Ascending aorta (tissue), 2 donors: ENCODE data around the gene HECW1. TPM values are rescaled to one million over a fixed set of nuclear protein-coding genes. Genes with fewer than 3 reads are reported as not detected.

Experiments
- DNase-seq, 2 donors: peaks; one replicate each; pipeline ENCODE4 v3.0.0-alpha.2; 2019; ENCODE audit warnings: low spot score in 2 of 2
- H3K27ac ChIP-seq, 2 donors: fragments of 200-600 bp; sonication (generic); one replicate each; pipeline ENCODE4 v1.5.1; 2016 to 2017; ENCODE audit warnings: mild to moderate bottlenecking in 1 of 2
- H3K27me3 ChIP-seq: fragments of 200-600 bp; sonication (generic); one replicate; pipeline ENCODE4 v1.5.1; 2017
- H3K36me3 ChIP-seq, 2 donors: fragments of 200-600 bp; sonication (generic); one replicate each; pipeline ENCODE4 v1.5.1; 2016
- H3K4me1 ChIP-seq, 2 donors: fragments of 200-600 bp; sonication (generic); one replicate each; pipeline ENCODE4 v1.5.1; 2016 to 2017; ENCODE audit warnings: mild to moderate bottlenecking in 1 of 2
- H3K4me3 ChIP-seq, 2 donors: fragments of 200-600 bp; sonication (generic); one replicate each; pipeline ENCODE4 v1.5.1; 2016 to 2017; ENCODE audit warnings: mild to moderate bottlenecking in 1 of 2
- H3K9me3 ChIP-seq, 2 donors: fragments of 200-600 bp; sonication (generic); one replicate each; pipeline ENCODE4 v1.5.1; 2016
- intact Hi-C: fragments of 100-400 bp; cut with DNase I; formaldehyde crosslinking; loops from one replicate; pipeline ENCODE4 v1.15.1; 2023
- total RNA-seq: library from RNA; depleted of rRNA; stranded (reverse); fragments of >200 nt; gene quantifications from one replicate; pipeline ENCODE4 v1.1.0, GENCODE V29; 2016
- TF ChIP-seq, protein P1 (sequence below), 3 experiments: fragments of 200-600 bp in 2 of 3; fragments of 450-650 bp in 1 of 3; sonication (generic) in 2 of 3; IDR thresholded peaks; one replicate each; pipeline ENCODE4 v1.5.1; 2016 to 2019; ENCODE audit warnings: antibody characterized with exemption in 3 of 3, mild to moderate bottlenecking in 1 of 3, moderate library complexity in 1 of 3

HECW1 gene
- total RNA-seq, 1 donor from 2014 or later: not detected

DNA sequence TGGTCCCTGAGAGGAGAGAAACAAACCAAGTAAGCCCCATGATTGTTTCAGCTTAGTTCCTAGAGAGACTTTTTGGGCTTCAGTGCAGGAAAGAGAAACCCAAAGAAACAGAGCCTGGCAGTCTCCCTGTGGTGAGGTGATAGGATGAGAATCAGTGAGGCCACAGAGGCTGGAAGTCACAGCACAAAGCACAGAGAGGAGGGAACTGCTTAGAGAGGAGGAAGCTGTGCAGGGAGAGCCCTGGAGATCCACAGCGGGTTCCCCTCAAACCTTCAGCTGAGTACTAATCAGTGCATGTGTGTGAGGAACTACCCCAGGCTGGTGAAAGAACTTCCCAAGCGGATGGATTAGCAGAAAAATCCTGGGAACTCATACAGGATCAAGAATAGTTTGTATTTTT, 27.4 kb upstream of the HECW1 start:
- Histone ChIP-seq H3K9me3 (no peaks in the 10 kb centered on the region), H3K4me1 (no peaks in the 10 kb centered on the region), H3K4me3 (no peak overlapping the region), H3K36me3 (no peaks in the 10 kb centered on the region), H3K27me3 (no peaks in the 10 kb centered on the region), H3K27ac (no peak overlapping the region)
- intact Hi-C loops: no loop called here
- DNase-seq: no peak
- TF ChIP-seq, protein P1, sequence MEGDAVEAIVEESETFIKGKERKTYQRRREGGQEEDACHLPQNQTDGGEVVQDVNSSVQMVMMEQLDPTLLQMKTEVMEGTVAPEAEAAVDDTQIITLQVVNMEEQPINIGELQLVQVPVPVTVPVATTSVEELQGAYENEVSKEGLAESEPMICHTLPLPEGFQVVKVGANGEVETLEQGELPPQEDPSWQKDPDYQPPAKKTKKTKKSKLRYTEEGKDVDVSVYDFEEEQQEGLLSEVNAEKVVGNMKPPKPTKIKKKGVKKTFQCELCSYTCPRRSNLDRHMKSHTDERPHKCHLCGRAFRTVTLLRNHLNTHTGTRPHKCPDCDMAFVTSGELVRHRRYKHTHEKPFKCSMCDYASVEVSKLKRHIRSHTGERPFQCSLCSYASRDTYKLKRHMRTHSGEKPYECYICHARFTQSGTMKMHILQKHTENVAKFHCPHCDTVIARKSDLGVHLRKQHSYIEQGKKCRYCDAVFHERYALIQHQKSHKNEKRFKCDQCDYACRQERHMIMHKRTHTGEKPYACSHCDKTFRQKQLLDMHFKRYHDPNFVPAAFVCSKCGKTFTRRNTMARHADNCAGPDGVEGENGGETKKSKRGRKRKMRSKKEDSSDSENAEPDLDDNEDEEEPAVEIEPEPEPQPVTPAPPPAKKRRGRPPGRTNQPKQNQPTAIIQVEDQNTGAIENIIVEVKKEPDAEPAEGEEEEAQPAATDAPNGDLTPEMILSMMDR (IDR thresholded peaks at IDR 0.05): no peak

DNA sequence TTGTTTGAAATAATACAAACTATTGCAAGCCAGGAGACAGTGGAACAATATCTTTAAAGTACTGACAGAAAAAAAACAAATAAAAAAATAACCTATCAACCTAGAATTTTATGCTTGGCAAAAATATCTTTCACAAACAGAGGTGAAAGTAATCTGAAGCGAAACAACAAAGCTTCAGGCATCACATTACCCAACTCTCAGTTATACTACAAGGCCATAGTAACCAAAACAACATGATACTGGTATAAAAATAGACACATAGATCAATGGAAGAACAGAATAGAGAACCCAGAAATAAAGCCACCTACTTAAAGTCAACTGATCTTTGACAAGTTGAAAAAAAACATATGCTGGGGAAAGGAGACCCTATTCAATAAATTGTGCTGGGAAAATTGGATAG, 26.5 kb upstream of the HECW1 start:
- no peaks in the 10 kb centered on the region for H3K36me3 ChIP-seq
- no peak overlapping the region for H3K4me3 ChIP-seq
- intact Hi-C loops: no loop called here
- no peak for DNase-seq
- no peaks in the 10 kb centered on the region for H3K4me1 ChIP-seq
- H3K9me3 ChIP-seq: no peaks in the 10 kb centered on the region
- TF ChIP-seq, protein P1 (IDR thresholded peaks at IDR 0.05): no peak
- H3K27me3 ChIP-seq: no peaks in the 10 kb centered on the region
- no peak overlapping the region for H3K27ac ChIP-seq

- Histone ChIP-seq H3K27ac (no peak overlapping the region), H3K27me3 (no peaks in the 10 kb centered on the region), H3K4me3 (no peak overlapping the region), H3K4me1 (no peaks in the 10 kb centered on the region), H3K9me3 (no peaks in the 10 kb centered on the region), H3K36me3 (no peaks in the 10 kb centered on the region)
- DNase-seq: no peak
- intact Hi-C loops: no loop called here
- TF ChIP-seq, protein P1 (IDR thresholded peaks at IDR 0.05): no peak
Measured at GRCh38 chr7:43092819-43093218, 19.6 kb upstream of the HECW1 start.

DNA sequence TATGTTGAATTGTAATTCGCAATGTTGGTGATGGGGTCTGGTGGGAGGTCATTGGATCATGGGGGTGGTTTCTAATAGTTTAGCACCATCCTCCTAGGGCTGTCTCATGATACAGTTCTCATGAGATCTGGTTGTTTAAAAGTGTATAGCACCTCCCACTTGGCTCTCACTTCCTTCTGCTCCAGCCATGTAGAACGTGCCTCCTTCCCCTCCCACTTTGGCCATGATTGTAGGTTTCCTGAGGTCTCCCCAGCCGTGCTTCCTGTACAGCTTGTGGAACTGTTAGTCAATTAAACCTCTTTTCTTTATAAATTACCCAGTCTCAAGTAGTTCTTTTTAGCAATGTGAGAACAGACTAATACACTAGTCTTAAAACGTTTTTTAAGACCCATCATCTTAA, 15.6 kb upstream of the HECW1 start:
- TF ChIP-seq, protein P1 (IDR thresholded peaks at IDR 0.05): no peak

GRCh38 chr7:43099750-43100149, 12.7 kb upstream of the HECW1 start:
- H3K27me3 ChIP-seq: no peaks in the 10 kb centered on the region
- H3K27ac ChIP-seq: no peak overlapping the region
- H3K9me3 ChIP-seq: no peaks in the 10 kb centered on the region
- no peaks in the 10 kb centered on the region for H3K36me3 ChIP-seq
- TF ChIP-seq, protein P1 (IDR thresholded peaks at IDR 0.05): no peak
- intact Hi-C loops: no loop called here
- no peak for DNase-seq
- H3K4me1 ChIP-seq: no peaks in the 10 kb centered on the region
- no peak overlapping the region for H3K4me3 ChIP-seq

More for the DNA sequence above, 15.6 kb upstream of the HECW1 start:
- intact Hi-C loops: no loop called here
- Histone ChIP-seq H3K36me3 (no peaks in the 10 kb centered on the region), H3K4me1 (no peaks in the 10 kb centered on the region), H3K27me3 (no peaks in the 10 kb centered on the region), H3K9me3 (no peaks in the 10 kb centered on the region), H3K4me3 (no peak overlapping the region), H3K27ac (no peak overlapping the region)
- no peak for DNase-seq

GRCh38 chr7:43104874-43105520, 7.5 kb upstream of the HECW1 start:
- H3K4me1 ChIP-seq: no peaks in the 10 kb centered on the region
- intact Hi-C loops: no loop called here
- no peak overlapping the region for H3K4me3 ChIP-seq
- no peak overlapping the region for H3K27ac ChIP-seq
- TF ChIP-seq, protein P1 (IDR thresholded peaks at IDR 0.05): no peak
- no peaks in the 10 kb centered on the region for H3K9me3 ChIP-seq
- H3K27me3 ChIP-seq: no peaks in the 10 kb centered on the region
- DNase-seq: no peak
- no peaks in the 10 kb centered on the region for H3K36me3 ChIP-seq
